ENCODE results near the gene E4F1.

E4F1 gene

GRCh38 chr16:2180962-2181923 lies 42.1 kb upstream of the E4F1 start:
- Histone ChIP-seq H3K9me3 (ENCODE audit: insufficient read depth, low read depth, low read length) (no peaks in the 10 kb centered on the region), H3K9ac (ENCODE audit: low read depth, low read length) (no peak overlapping the region), H3K36me3 (ENCODE audit: insufficient read depth, low read depth, low read length) (peaks cover 1% of the 10 kb centered on the region; the same call in 1 of the 2 replicates), H3K27ac (ENCODE audit: low read length) (no peak overlapping the region), H3K27me3 (ENCODE audit: insufficient read depth, low read length) (no peaks in the 10 kb centered on the region), H3K4me1 (ENCODE audit: insufficient read depth, low read length) (no peaks in the 10 kb centered on the region), H3K4me3 (ENCODE audit: low read length) (no peak overlapping the region)

- Histone ChIP-seq H3K27ac (ENCODE audit: low read length) (no peak overlapping the region), H3K36me3 (ENCODE audit: insufficient read depth, low read depth, low read length) (no peaks in the 10 kb centered on the region), H3K9me3 (ENCODE audit: insufficient read depth, low read depth, low read length) (no peaks in the 10 kb centered on the region), H3K27me3 (ENCODE audit: insufficient read depth, low read length) (no peaks in the 10 kb centered on the region), H3K4me1 (ENCODE audit: insufficient read depth, low read length) (no peaks in the 10 kb centered on the region), H3K4me3 (ENCODE audit: low read length) (no peak overlapping the region), H3K9ac (ENCODE audit: low read depth, low read length) (no peak overlapping the region)
Observed at GRCh38 chr16:2181952-2182351, 41.4 kb upstream of the E4F1 start.

GRCh38 chr16:2183671-2184070 lies 39.7 kb upstream of the E4F1 start:
- Histone ChIP-seq H3K36me3 (ENCODE audit: insufficient read depth, low read depth, low read length) (no peaks in the 10 kb centered on the region), H3K4me3 (ENCODE audit: low read length) (no peak overlapping the region), H3K27ac (ENCODE audit: low read length) (no peak overlapping the region), H3K9ac (ENCODE audit: low read depth, low read length) (no peak overlapping the region), H3K9me3 (ENCODE audit: insufficient read depth, low read depth, low read length) (no peaks in the 10 kb centered on the region), H3K4me1 (ENCODE audit: insufficient read depth, low read length) (no peaks in the 10 kb centered on the region), H3K27me3 (ENCODE audit: insufficient read depth, low read length) (no peaks in the 10 kb centered on the region)

GRCh38 chr16:2184346-2184745 lies 39.0 kb upstream of the E4F1 start:
- Histone ChIP-seq H3K4me1 (ENCODE audit: insufficient read depth, low read length) (no peaks in the 10 kb centered on the region), H3K36me3 (ENCODE audit: insufficient read depth, low read depth, low read length) (no peaks in the 10 kb centered on the region), H3K9me3 (ENCODE audit: insufficient read depth, low read depth, low read length) (no peaks in the 10 kb centered on the region), H3K9ac (ENCODE audit: low read depth, low read length) (no peak overlapping the region), H3K27me3 (ENCODE audit: insufficient read depth, low read length) (no peaks in the 10 kb centered on the region), H3K4me3 (ENCODE audit: low read length) (no peak overlapping the region), H3K27ac (ENCODE audit: low read length) (no peak overlapping the region)

GRCh38 chr16:2184962-2185361 lies 38.4 kb upstream of the E4F1 start:
- no peaks in the 10 kb centered on the region for H3K27me3 ChIP-seq (ENCODE audit: insufficient read depth, low read length)
- H3K9me3 ChIP-seq (ENCODE audit: insufficient read depth, low read depth, low read length), result no peaks in the 10 kb centered on the region
- H3K4me1 ChIP-seq (ENCODE audit: insufficient read depth, low read length), result no peaks in the 10 kb centered on the region
- H3K9ac ChIP-seq (ENCODE audit: low read depth, low read length), result no peak overlapping the region
- H3K27ac ChIP-seq (ENCODE audit: low read length), result no peak overlapping the region
- no peaks in the 10 kb centered on the region for H3K36me3 ChIP-seq (ENCODE audit: insufficient read depth, low read depth, low read length)
- no peak overlapping the region for H3K4me3 ChIP-seq (ENCODE audit: low read length)

- Histone ChIP-seq H3K36me3 (ENCODE audit: insufficient read depth, low read depth, low read length) (no peaks in the 10 kb centered on the region), H3K9ac (ENCODE audit: low read depth, low read length) (no peak overlapping the region), H3K4me3 (ENCODE audit: low read length) (no peak overlapping the region), H3K27ac (ENCODE audit: low read length) (no peak overlapping the region), H3K27me3 (ENCODE audit: insufficient read depth, low read length) (no peaks in the 10 kb centered on the region), H3K4me1 (ENCODE audit: insufficient read depth, low read length) (no peaks in the 10 kb centered on the region), H3K9me3 (ENCODE audit: insufficient read depth, low read depth, low read length) (no peaks in the 10 kb centered on the region)
Observed at GRCh38 chr16:2186064-2186463, 37.3 kb upstream of the E4F1 start.

GRCh38 chr16:2186505-2186904 lies 36.9 kb upstream of the E4F1 start:
- H3K36me3 ChIP-seq (ENCODE audit: insufficient read depth, low read depth, low read length), result no peaks in the 10 kb centered on the region
- no peaks in the 10 kb centered on the region for H3K9me3 ChIP-seq (ENCODE audit: insufficient read depth, low read depth, low read length)
- no peak overlapping the region for H3K4me3 ChIP-seq (ENCODE audit: low read length)
- no peak overlapping the region for H3K27ac ChIP-seq (ENCODE audit: low read length)
- no peaks in the 10 kb centered on the region for H3K4me1 ChIP-seq (ENCODE audit: insufficient read depth, low read length)
- H3K9ac ChIP-seq (ENCODE audit: low read depth, low read length), result no peak overlapping the region
- H3K27me3 ChIP-seq (ENCODE audit: insufficient read depth, low read length), result no peaks in the 10 kb centered on the region

- no peak overlapping the region for H3K27ac ChIP-seq (ENCODE audit: low read length)
- no peaks in the 10 kb centered on the region for H3K9me3 ChIP-seq (ENCODE audit: insufficient read depth, low read depth, low read length)
- H3K36me3 ChIP-seq (ENCODE audit: insufficient read depth, low read depth, low read length), result no peaks in the 10 kb centered on the region
- no peak overlapping the region for H3K9ac ChIP-seq (ENCODE audit: low read depth, low read length)
- no peak overlapping the region for H3K4me3 ChIP-seq (ENCODE audit: low read length)
- no peaks in the 10 kb centered on the region for H3K27me3 ChIP-seq (ENCODE audit: insufficient read depth, low read length)
- no peaks in the 10 kb centered on the region for H3K4me1 ChIP-seq (ENCODE audit: insufficient read depth, low read length)
Observed at GRCh38 chr16:2187212-2187611, 36.2 kb upstream of the E4F1 start.

- no peaks in the 10 kb centered on the region for H3K27me3 ChIP-seq (ENCODE audit: insufficient read depth, low read length)
- no peak overlapping the region for H3K27ac ChIP-seq (ENCODE audit: low read length)
- no peaks in the 10 kb centered on the region for H3K36me3 ChIP-seq (ENCODE audit: insufficient read depth, low read depth, low read length)
- no peak overlapping the region for H3K4me3 ChIP-seq (ENCODE audit: low read length)
- no peaks in the 10 kb centered on the region for H3K4me1 ChIP-seq (ENCODE audit: insufficient read depth, low read length)
- no peaks in the 10 kb centered on the region for H3K9me3 ChIP-seq (ENCODE audit: insufficient read depth, low read depth, low read length)
- H3K9ac ChIP-seq (ENCODE audit: low read depth, low read length), result no peak overlapping the region
Observed at GRCh38 chr16:2188395-2188794, 35.0 kb upstream of the E4F1 start.

GRCh38 chr16:2189252-2189893 lies 34.0 kb upstream of the E4F1 start:
- Histone ChIP-seq H3K4me3 (ENCODE audit: low read length) (no peak overlapping the region), H3K9me3 (ENCODE audit: insufficient read depth, low read depth, low read length) (no peaks in the 10 kb centered on the region), H3K27me3 (ENCODE audit: insufficient read depth, low read length) (no peaks in the 10 kb centered on the region), H3K36me3 (ENCODE audit: insufficient read depth, low read depth, low read length) (no peaks in the 10 kb centered on the region), H3K27ac (ENCODE audit: low read length) (no peak overlapping the region), H3K9ac (ENCODE audit: low read depth, low read length) (no peak overlapping the region), H3K4me1 (ENCODE audit: insufficient read depth, low read length) (no peaks in the 10 kb centered on the region)

- Histone ChIP-seq H3K27me3 (ENCODE audit: insufficient read depth, low read length) (peaks cover 6% of the 10 kb centered on the region; the same call in 1 of the 2 replicates), H3K4me1 (ENCODE audit: insufficient read depth, low read length) (no peaks in the 10 kb centered on the region), H3K36me3 (ENCODE audit: insufficient read depth, low read depth, low read length) (no peaks in the 10 kb centered on the region), H3K9ac (ENCODE audit: low read depth, low read length) (no peak overlapping the region), H3K27ac (ENCODE audit: low read length) (no peak overlapping the region), H3K9me3 (ENCODE audit: insufficient read depth, low read depth, low read length) (no peaks in the 10 kb centered on the region), H3K4me3 (ENCODE audit: low read length) (no peak overlapping the region)
Observed at GRCh38 chr16:2190002-2190658, 33.3 kb upstream of the E4F1 start.

All from iPS-20b (cell line).